K562 (cell line): ENCODE results near the gene SLC26A6. TPM values are rescaled to one million over a fixed set of nuclear protein-coding genes. Genes with fewer than 3 reads are reported as not detected.
A peak's percentile ranks its signal among the peaks of the same experiment; 100 is the strongest.

ENCODE experiments used
- ADNP ChIP-seq: fragments of 200-800 bp; sonication (Bioruptor generic); IDR thresholded peaks from 2 replicates; pipeline ENCODE4 v1.6.1; 2016; ENCODE audit warnings: missing genetic modification characterization, missing compliant biosample characterization
- BRCA1 ChIP-seq, 2 experiments: fragments of 450-650 bp in 1 of 2; sonication (generic) in 1 of 2; formaldehyde crosslinking in 1 of 2; IDR thresholded peaks; 2 replicates each; pipeline versions ENCODE4 v1.5.0 to v1.6.1; 2017 to 2020; ENCODE audit warnings: mild to moderate bottlenecking in 1 of 2, missing genetic modification reagents in 1 of 2
- ESRRA ChIP-seq: fragments of 450-650 bp; IDR thresholded peaks from 2 replicates; pipeline ENCODE4 v1.6.1; 2014; ENCODE audit warnings: low read depth, mild to moderate bottlenecking, moderate library complexity, borderline replicate concordance
- HNRNPUL1 ChIP-seq: fragments of 200-400 bp; formaldehyde crosslinking; IDR thresholded peaks from 2 replicates; pipeline ENCODE4 v1.6.1; 2017; ENCODE audit warnings: low read length
- HOMEZ ChIP-seq: fragments of 250-450 bp; sonication (Bioruptor Pico); IDR thresholded peaks from 2 replicates; pipeline ENCODE4 v1.4.0; 2020; ENCODE audit warnings: mild to moderate bottlenecking, moderate library complexity
- MBD1 ChIP-seq: fragments of 250-450 bp; sonication (Bioruptor Pico); IDR thresholded peaks from 2 replicates; pipeline ENCODE4 v1.8.0; 2022; ENCODE audit warnings: inconsistent platforms
- MEF2D ChIP-seq: conservative IDR thresholded peaks from 2 replicates; pipeline ENCODE4 v1.6.1; 2016; ENCODE audit warnings: low read depth, missing genetic modification characterization, missing compliant biosample characterization
- MNT ChIP-seq, 2 experiments: fragments of 450-650 bp; conservative IDR thresholded peaks; 2 replicates each; pipeline ENCODE4 v1.6.1; 2017; ENCODE audit warnings: mild to moderate bottlenecking in 2 of 2, moderate library complexity in 2 of 2
- NCOR1 ChIP-seq: fragments of 450-650 bp; IDR thresholded peaks from 2 replicates; pipeline ENCODE4 v1.6.1; 2016; ENCODE audit warnings: mild to moderate bottlenecking, moderate library complexity
- NFIC ChIP-seq: fragments of 450-650 bp; IDR thresholded peaks from 2 replicates; pipeline ENCODE4 v1.6.1; 2017; ENCODE audit warnings: mild to moderate bottlenecking, inconsistent platforms
- PHB ChIP-seq: fragments of 250-450 bp; sonication (Bioruptor Pico); IDR thresholded peaks from 2 replicates; pipeline ENCODE4 v1.5.0; 2021
- POLR2AphosphoS2 ChIP-seq: IDR thresholded peaks from 2 replicates; pipeline ENCODE4 v1.6.1; 2012; ENCODE audit warnings: low read length, improper control_type of control experiment
- RB1 ChIP-seq: fragments of 450-650 bp; IDR thresholded peaks from 2 replicates; pipeline ENCODE4 v1.6.1; 2017; ENCODE audit warnings: low read depth, mild to moderate bottlenecking
- SAFB2 ChIP-seq: fragments of 200-400 bp; formaldehyde crosslinking; IDR thresholded peaks from 2 replicates; pipeline ENCODE4 v1.6.1; 2018; ENCODE audit warnings: borderline replicate concordance, low read length, low read depth, moderate library complexity; ENCODE audit not compliant: severe bottlenecking
- SP2 ChIP-seq: IDR thresholded peaks from 2 replicates; pipeline ENCODE4 v1.6.1; 2011; ENCODE audit warnings: mild to moderate bottlenecking, low read depth, low read length, moderate library complexity; ENCODE audit not compliant: poor library complexity, severe bottlenecking; ENCODE audit errors: extremely low read depth
- TCF3 ChIP-seq: sonication (generic); formaldehyde crosslinking; IDR thresholded peaks from 2 replicates; pipeline ENCODE4 v1.4.0; 2020; ENCODE audit warnings: mild to moderate bottlenecking, missing genetic modification reagents
- TFAM ChIP-seq: fragments of 250-450 bp; sonication (Bioruptor Pico); conservative IDR thresholded peaks from 2 replicates; pipeline ENCODE4 v1.5.0; 2021; ENCODE audit warnings: mild to moderate bottlenecking, moderate library complexity
- ZBTB17 ChIP-seq: fragments of 450-650 bp; formaldehyde crosslinking; IDR thresholded peaks from 2 replicates; pipeline ENCODE4 v1.4.0; 2020; ENCODE audit warnings: mild to moderate bottlenecking
- ZNF408 ChIP-seq: fragments of 250-450 bp; sonication (Bioruptor Pico); IDR thresholded peaks from 2 replicates; pipeline ENCODE4 v1.4.0; 2020; ENCODE audit warnings: low read depth, mild to moderate bottlenecking, moderate library complexity
- ZNF444 ChIP-seq: fragments of 250-450 bp; sonication (Bioruptor Pico); IDR thresholded peaks from 2 replicates; pipeline ENCODE4 v1.4.0; 2020; ENCODE audit warnings: mild to moderate bottlenecking, moderate library complexity
- ZNF57 ChIP-seq: fragments of 450-650 bp; formaldehyde crosslinking; IDR thresholded peaks from 2 replicates; pipeline ENCODE4 v1.4.0; 2020; ENCODE audit warnings: mild to moderate bottlenecking, moderate library complexity
- polyA plus RNA-seq, 8 experiments: library from polyadenylated mRNA; depleted of rRNA in 4 of 8; stranded (reverse) in 5 of 8; unstranded in 3 of 8; fragments of >200 nt; fragmentation: Nextera tagmentation in 2 of 8; fragmentation: Illumina TruSeq in 1 of 8; extraction: Ambion mirVana in 2 of 8; extraction: Trizol in 1 of 8; gene quantifications; 2 replicates each; pipeline versions ENCODE4 v1.2.1 to v1.2.3, GENCODE V29; 2011 to 2014; ENCODE audit warnings: inconsistent platforms in 1 of 8, missing spikeins in 1 of 8
- total RNA-seq, 7 experiments: library from RNA; depleted of rRNA in 6 of 7; stranded (reverse); fragments of >200 nt in 6 of 7; fragmentation: Illumina TruSeq in 2 of 7; extraction: Trizol in 2 of 7; gene quantifications; 2 replicates each; pipeline versions ENCODE4 v1.2.1 to v1.2.3, GENCODE V29; 2011 to 2021; ENCODE audit warnings: low replicate concordance in 1 of 7
- TF ChIP-seq, protein P1 (sequence below): IDR thresholded peaks from 2 replicates; pipeline ENCODE4 v1.6.1; 2011; ENCODE audit warnings: borderline replicate concordance, low read depth, mild to moderate bottlenecking, moderate library complexity, low read length; ENCODE audit not compliant: insufficient read depth, poor library complexity, severe bottlenecking

Gene SLC26A6
- total and polyA plus RNA-seq, 9 of the 15 experiments (the other 6 are each of a cell fraction or from before 2014, with no cell fraction given): 2.1 to 27.2 (median 14.8) TPM

DNA sequence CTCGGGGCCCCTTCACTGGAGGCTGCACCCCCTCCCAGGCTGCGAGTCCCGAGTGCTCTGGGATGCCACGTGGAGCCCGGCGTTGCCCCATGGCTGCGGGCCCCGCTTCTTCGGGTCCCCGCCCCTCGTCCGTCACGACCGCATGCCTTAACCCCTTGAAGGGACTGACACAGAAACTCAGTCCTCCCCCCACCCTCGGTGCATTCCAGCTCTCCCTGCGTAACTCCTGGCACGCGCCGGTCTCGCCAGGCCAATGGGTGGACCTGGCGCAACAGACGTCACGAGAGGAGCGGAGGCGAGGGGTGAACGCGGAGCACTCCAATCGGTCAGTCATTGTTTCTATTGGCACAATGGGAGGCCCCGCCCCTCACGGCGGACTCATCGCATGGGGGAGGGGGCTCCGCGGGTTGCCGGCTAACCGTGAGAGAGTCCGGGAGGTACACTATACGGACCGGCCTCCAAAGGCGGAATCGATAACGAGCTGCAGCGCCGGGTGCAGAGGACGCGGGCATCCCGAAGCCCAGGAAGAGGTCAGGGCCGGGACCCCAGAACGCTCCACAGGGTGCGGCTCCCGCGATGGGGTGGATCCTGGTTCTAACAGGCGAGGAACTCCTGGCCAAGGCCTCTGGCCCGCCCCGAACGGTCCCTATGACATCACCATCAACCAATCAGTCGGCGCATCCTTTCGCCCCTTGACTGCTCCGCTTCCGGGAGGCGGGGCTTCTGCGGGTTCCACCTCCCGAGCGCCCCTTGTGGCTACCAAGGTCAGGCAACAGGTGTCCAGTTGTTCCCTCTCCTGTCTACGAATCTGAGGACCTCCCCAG, 28.4 kb upstream of the SLC26A6 start (continued):
- TF ChIP-seq HOMEZ (CRISPR knock-in tag) (no peak), RB1 (no peak), MNT (conservative IDR thresholded peaks at IDR 0.05) (peak; percentile 93 to 94), NCOR1 (no peak), SP2 (peak; percentile 10), ZNF408 (CRISPR knock-in tag) (no peak), BRCA1 (IDR thresholded peaks at IDR 0.05) (no peak), BRCA1 (CRISPR knock-in tag; IDR thresholded peaks at IDR 0.05) (no peak), PHB (CRISPR knock-in tag) (no peak), NFIC (no peak), ESRRA (peak; percentile 66), ZBTB17 (peak; percentile 22), MBD1 (CRISPR knock-in tag) (no peak), HNRNPUL1 (no peak), TFAM (CRISPR knock-in tag) (no peak), SAFB2 (no peak), ZNF57 (CRISPR knock-in tag) (no peak), ZNF444 (no peak), MEF2D (tag) (no peak), ADNP (tag) (no peak), POLR2AphosphoS2 (peak; percentile 89), TCF3 (CRISPR knock-in tag) (no peak)
- TF ChIP-seq, protein P1, sequence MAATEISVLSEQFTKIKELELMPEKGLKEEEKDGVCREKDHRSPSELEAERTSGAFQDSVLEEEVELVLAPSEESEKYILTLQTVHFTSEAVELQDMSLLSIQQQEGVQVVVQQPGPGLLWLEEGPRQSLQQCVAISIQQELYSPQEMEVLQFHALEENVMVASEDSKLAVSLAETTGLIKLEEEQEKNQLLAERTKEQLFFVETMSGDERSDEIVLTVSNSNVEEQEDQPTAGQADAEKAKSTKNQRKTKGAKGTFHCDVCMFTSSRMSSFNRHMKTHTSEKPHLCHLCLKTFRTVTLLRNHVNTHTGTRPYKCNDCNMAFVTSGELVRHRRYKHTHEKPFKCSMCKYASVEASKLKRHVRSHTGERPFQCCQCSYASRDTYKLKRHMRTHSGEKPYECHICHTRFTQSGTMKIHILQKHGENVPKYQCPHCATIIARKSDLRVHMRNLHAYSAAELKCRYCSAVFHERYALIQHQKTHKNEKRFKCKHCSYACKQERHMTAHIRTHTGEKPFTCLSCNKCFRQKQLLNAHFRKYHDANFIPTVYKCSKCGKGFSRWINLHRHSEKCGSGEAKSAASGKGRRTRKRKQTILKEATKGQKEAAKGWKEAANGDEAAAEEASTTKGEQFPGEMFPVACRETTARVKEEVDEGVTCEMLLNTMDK: peak; percentile 72
